ENCODE measurements around the gene CDK5RAP2. TPM values are rescaled to one million over a fixed set of nuclear protein-coding genes. Genes with fewer than 3 reads are reported as not detected.
"Not testable (repeated sequence)": the region's sequence is repeated elsewhere in the genome, so short reads cannot be mapped to it uniquely, and the experiment has no call there.

CDK5RAP2 gene
- total RNA-seq = 75.4 TPM
- long read RNA-seq, full-length matches to known transcripts = 3 of 20 reads
- long read RNA-seq, partial matches to known transcripts = 8 of 20 reads
- long read RNA-seq, other reads (novel, unspliced or antisense) = 9 of 20 reads

DNA sequence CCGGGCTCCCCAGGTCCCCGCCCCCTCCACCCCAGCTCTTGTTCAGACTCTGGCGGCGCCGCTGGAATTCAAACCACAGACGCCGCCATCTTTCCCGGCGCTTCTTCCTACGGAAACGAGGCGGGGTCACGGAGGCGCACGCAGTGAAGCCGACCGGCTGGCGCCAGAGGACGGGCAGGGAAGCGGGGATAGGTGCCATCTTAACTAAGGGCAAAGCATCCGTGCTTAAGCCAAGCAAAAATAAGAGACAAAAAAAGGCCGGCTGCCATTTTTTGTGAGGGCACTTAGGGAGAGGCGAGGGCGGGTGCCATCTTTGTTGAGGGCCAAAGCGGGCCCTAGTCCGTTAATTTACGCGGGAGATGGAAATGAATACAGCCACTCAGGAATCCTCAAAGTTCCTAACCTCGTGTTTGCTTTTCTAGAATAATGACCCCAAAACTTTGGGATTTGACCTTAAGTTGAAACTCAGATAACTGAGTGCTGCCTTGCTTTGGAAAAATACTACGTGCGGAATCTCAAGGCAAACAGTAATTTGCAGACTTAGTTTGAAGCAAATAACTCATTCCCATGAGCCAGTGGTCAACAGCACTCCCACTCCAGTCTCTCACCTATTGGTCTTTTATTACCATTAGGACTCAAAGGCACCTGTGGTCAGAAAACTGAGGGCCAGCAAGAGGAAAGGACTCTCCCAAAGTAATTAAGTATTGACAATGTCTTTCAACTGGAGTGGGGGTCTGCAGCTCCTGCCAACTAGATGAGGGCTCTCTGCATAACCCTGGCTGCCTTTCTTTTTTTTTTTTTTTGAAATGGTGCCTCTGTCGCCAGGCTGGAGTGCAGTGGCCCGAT, at the start of gene CDK5RAP2:
Gene CDK5RAP2 (minus strand): TSS at position 117 of the 846 bp plus-strand sequence. CDS start 189 bp downstream, outside the sequence.
- peak; percentile 98 for ATAC-seq
- peak; percentile 97 for DNase-seq (ENCODE audit: missing footprints)
- intact Hi-C loops (cut with DNase I) = loop anchor here (10.0 kb wide), 1 partner anchor 1515 kb away; the partner anchor contains the start of gene TTLL11

GRCh38 chr9:120628925-120629497, 49.0 kb upstream of the CDK5RAP2 start:
- intact Hi-C loops (cut with DNase I); DNase-seq (ENCODE audit: missing footprints); ATAC-seq: not testable (repeated sequence)

GRCh38 chr9:120628207-120628924, 48.4 kb upstream of the CDK5RAP2 start:
- no peak for ATAC-seq
- intact Hi-C loops (cut with DNase I) = no loop called here
- DNase-seq (ENCODE audit: missing footprints) = no peak

DNA sequence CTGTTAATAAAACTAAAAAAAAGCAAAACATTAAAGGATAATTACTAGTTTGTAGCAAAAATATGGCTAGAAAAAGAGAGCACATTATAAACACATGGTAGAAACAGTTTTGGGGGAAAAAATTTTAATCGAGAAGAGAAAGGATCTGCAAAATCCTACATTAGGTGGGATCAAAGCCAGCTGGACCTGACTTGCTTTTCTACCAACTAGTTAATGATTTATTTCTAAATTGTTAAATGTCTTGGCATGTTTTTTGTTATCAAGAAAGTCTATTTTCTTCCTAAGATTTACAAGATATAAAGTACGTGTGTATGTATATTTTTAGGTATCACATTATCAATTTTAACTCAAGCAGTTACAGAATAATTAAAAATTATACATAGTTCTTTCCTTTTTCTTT, 47.1 kb upstream of the CDK5RAP2 start:
- DNase-seq (ENCODE audit: missing footprints) (no peak), ATAC-seq (no peak)
- intact Hi-C loops (cut with DNase I) = no loop called here

DNA sequence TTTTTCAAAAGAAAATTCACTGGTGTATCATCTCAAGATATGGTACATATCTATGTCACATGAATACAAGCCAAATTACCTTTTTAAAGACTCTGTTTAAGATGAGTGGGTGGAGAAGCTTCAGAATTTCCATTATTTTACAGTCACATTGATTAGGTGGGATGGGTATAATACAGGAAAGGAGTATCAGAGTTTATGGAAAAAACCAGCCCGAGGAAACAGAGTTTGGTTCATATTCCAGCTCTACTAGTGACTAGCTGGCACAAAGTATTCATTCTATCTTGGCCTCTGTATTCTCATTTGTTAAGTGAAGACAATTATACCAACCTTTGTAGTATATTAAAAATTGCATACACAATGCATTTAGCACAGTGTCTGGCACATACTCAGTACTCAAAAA, 46.5 kb upstream of the CDK5RAP2 start:
- DNase-seq (ENCODE audit: missing footprints) = no peak
- intact Hi-C loops (cut with DNase I) = no loop called here
- ATAC-seq = no peak

- intact Hi-C loops (cut with DNase I) = no loop called here
- DNase-seq (ENCODE audit: missing footprints) (no peak), ATAC-seq (no peak)
Measured at GRCh38 chr9:120625222-120625621, 45.3 kb upstream of the CDK5RAP2 start.

DNA sequence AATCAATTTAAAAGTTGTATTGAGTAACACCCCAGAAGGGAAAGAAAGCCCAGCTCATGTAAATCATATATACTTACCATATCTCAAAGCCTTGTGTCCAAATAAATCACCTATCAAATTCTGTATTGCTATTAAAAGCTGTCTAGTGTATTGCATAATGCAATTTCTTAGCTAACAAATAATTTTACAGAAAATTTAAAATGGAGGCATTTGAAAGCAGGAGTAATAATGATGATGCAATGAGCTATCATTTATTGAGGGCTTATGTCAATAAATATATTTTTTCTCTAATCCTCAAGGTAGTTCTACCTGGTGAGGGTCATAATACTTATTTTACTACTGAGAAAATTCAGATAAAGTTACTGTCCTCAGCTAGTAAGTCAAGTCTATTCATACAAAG, 42.8 kb upstream of the CDK5RAP2 start:
- no peak for ATAC-seq
- DNase-seq (ENCODE audit: missing footprints) = no peak
- intact Hi-C loops (cut with DNase I) = loop anchor here (5.0 kb wide), 2 partner anchors 90 to 315 kb away; partner anchors contain the start of gene MEGF9

DNA sequence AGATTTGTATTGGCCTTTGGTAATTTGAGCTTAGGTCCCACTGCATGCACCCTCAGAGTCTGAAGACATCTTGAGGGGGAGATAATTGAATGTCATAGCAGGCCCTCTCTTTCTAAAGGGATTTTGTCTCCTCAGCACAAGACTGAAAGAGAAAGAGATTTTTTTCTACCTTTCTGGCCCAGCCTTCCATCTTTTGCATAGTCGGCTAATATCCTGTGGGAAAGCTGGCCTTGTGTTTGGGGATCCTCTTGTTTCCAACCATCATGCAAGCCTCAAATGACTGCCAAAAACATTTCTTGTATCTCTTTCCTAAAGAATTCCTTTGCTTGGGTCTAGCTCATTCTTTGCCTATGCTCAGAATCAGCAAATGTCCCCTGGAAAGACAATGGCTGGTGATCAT, 42.0 kb upstream of the CDK5RAP2 start:
- intact Hi-C loops (cut with DNase I) = loop anchor here (5.0 kb wide), 2 partner anchors 90 to 315 kb away; partner anchors contain the start of gene MEGF9
- DNase-seq (ENCODE audit: missing footprints) (no peak), ATAC-seq (no peak)

- DNase-seq (ENCODE audit: missing footprints) (no peak), ATAC-seq (peak; percentile 84)
- intact Hi-C loops (cut with DNase I) = loop anchor here (5.0 to 10.0 kb wide), 3 partner anchors 92 to 317 kb away; partner anchors contain the start of gene MEGF9
Measured at GRCh38 chr9:120619751-120620655, 40.0 kb upstream of the CDK5RAP2 start.

- intact Hi-C loops (cut with DNase I) = loop anchor here (10.0 kb wide), 1 partner anchor 118 kb away; no protein-coding TSS in a partner anchor
- ATAC-seq = no peak
- DNase-seq (ENCODE audit: missing footprints) = no peak
Measured at GRCh38 chr9:120616966-120617935, 37.3 kb upstream of the CDK5RAP2 start.

DNA sequence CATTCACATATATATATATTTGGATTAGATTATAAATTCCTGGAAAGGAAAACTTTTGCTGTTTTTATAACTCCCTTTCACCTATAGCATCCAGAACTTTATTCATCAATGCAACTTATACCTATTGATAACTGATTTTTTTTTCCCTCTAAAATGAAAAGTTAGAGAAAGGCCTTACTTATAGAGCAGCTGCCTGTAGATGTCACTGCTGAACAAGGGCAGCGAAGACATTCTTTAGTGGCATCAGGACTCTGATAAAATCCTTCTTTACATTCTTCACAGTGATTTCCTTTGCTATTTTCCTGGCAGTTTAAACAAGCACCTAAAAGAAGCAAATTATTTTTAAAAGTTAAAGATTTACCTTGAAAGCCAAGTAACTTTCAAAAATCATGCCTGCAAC, 32.3 kb upstream of the CDK5RAP2 start:
- intact Hi-C loops (cut with DNase I) = loop anchor here (10.0 kb wide), 1 partner anchor 123 kb away; no protein-coding TSS in a partner anchor
- no peak for DNase-seq (ENCODE audit: missing footprints)
- no peak for ATAC-seq

DNA sequence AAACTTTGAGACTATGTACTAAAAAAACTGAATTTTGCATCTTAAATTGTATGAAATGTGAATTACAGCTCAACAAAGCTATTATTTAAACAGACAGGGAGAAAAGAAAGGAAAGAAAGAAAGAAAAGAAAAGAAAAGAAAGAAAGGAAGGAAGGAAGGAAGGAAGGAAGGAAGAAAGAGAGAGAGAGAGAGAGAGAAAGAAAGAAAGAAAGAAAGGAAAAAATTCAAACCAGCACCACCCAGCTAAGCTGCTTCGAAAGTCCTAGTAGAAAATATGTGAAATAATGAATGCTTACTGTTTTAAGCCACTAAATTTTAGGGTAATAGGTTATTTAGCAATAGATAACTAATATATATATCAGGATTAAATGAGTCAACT, 31.7 kb upstream of the CDK5RAP2 start:
- no peak for ATAC-seq
- DNase-seq (ENCODE audit: missing footprints) = no peak
- intact Hi-C loops (cut with DNase I) = loop anchor here (10.0 kb wide), 1 partner anchor 123 kb away; no protein-coding TSS in a partner anchor

DNA sequence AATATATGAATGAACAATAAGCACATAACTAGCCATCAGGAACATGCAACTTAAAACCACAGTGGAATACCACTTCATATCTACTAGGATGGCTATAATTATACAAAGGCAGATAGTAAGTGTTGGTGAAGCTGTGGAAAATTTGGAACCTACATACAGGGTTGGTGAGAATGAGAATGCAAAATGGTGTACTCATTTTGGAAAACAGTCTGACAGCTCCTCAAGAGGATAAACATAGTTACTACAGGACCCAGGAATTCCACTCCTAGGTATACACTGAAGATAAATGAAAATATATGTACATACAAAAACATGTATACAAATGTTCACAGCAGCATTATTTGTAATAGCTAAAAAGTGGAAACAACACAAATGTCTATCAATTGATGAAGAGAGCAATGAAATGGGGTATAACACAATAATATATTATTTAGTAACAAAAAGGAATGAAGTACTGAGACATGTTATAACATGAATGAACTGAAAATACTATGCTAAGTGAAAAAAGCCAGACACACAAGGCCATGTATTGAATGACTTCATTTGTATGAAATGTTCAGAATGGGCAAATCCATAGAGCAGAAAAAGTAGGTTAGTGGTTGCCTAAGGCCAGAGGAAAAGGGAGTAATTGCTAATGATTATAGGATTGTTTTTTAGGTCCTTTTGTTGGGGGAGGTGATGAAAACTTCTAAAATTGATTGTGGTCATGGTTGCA, 31.2 kb upstream of the CDK5RAP2 start:
- intact Hi-C loops (cut with DNase I) = loop anchor here (10.0 kb wide), 1 partner anchor 124 kb away; no protein-coding TSS in a partner anchor
- DNase-seq (ENCODE audit: missing footprints) (no peak), ATAC-seq (peak; percentile 48)

DNA sequence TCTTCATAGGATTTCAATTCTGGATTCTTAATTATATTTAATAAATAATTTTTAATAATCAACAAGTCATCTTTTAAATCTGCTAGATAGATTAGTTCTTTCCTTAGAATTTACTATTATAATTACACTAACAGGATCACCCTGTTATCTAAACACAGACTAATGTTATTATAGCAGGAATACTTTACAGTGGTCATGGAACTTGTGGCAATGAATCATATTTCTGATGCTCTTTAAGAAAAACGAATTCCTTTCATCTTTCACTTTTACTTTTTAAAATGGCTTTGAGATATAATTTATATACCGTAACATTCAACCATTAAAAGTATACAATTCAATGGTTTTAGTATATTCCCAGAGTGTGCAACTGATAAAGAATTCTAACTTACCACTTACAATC, 29.7 kb upstream of the CDK5RAP2 start:
- intact Hi-C loops (cut with DNase I) = loop anchor here (10.0 kb wide), 1 partner anchor 125 kb away; no protein-coding TSS in a partner anchor
- ATAC-seq = no peak
- no peak for DNase-seq (ENCODE audit: missing footprints)

DNA sequence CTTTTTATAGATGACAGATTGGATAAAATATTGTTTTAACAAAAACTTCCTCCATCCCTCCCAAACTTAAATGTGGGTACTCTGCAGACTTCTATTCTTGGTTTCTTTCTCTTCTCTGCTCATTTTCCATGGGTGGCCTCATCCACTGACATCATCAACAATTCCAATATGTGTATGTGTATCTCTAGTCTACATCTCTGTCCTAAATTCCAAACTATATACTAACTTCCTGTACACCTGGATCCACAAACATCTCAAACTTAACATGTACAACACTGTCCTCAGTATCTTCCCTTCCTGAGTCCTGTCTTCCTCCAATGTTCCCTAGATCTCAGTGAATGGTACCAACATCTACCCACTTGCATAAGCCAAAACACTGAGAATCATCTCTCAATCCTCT, 28.5 kb upstream of the CDK5RAP2 start:
- ATAC-seq (no peak), DNase-seq (ENCODE audit: missing footprints) (no peak)
- intact Hi-C loops (cut with DNase I) = no loop called here

- ATAC-seq (no peak), DNase-seq (ENCODE audit: missing footprints) (no peak)
- intact Hi-C loops (cut with DNase I) = no loop called here
Measured at GRCh38 chr9:120603591-120603990, 23.6 kb upstream of the CDK5RAP2 start.
